Colonic mucosa (tissue), 4 donors: ENCODE data around the gene GMDS. TPM values are rescaled to one million over a fixed set of nuclear protein-coding genes. Genes with fewer than 3 reads are reported as not detected.

Source experiments
- DNase-seq: peaks from one replicate; pipeline ENCODE4 v3.0.0-alpha.2; 2020
- H3K27ac ChIP-seq: fragments of 200-600 bp; one replicate; pipeline ENCODE4 v1.8.0; 2021
- H3K27me3 ChIP-seq: fragments of 200-600 bp; one replicate; pipeline ENCODE4 v1.8.0; 2021
- H3K36me3 ChIP-seq: fragments of 200-600 bp; one replicate; pipeline ENCODE4 v1.8.0; 2021
- H3K4me1 ChIP-seq: fragments of 200-600 bp; one replicate; pipeline ENCODE4 v1.8.0; 2021; ENCODE audit warnings: mild to moderate bottlenecking
- H3K4me3 ChIP-seq: fragments of 200-600 bp; one replicate; pipeline ENCODE4 v1.8.0; 2021
- H3K9ac ChIP-seq, 2 donors: one replicate each; pipeline ENCODE4 v1.7.0; 2013; ENCODE audit warnings: control low read depth in 2 of 2, low read depth in 2 of 2, low read length in 2 of 2
- H3K9me3 ChIP-seq: fragments of 200-600 bp; one replicate; pipeline ENCODE4 v1.8.0; 2021
- intact Hi-C: fragments of 100-400 bp; cut with DNase I; formaldehyde crosslinking; loops from one replicate; pipeline ENCODE4 v1.14.1; 2022
- total RNA-seq, 2 donors: library from RNA; stranded (reverse); fragmentation: NEBNext Ultra II Directional in 1 of 2; extraction: Animal tissue kit (Norgen Biotek cat#: 25700) in 1 of 2; gene quantifications; one replicate each; pipeline ENCODE4 v1.2.1, GENCODE V29; 2021
- TF ChIP-seq, protein P1 (sequence below): fragments of 200-600 bp; IDR thresholded peaks from one replicate; pipeline ENCODE4 v1.8.0; 2022; ENCODE audit warnings: antibody characterized with exemption, mild to moderate bottlenecking
- donor health status: healthy.
- donor health status: DM: no; HTN: no; CAD: no.
- donor health status: DM: no; HTN: no; CAD: no.

The GMDS gene
- total RNA-seq, 2 donors from 2014 or later, result 247 to 272 TPM

DNA sequence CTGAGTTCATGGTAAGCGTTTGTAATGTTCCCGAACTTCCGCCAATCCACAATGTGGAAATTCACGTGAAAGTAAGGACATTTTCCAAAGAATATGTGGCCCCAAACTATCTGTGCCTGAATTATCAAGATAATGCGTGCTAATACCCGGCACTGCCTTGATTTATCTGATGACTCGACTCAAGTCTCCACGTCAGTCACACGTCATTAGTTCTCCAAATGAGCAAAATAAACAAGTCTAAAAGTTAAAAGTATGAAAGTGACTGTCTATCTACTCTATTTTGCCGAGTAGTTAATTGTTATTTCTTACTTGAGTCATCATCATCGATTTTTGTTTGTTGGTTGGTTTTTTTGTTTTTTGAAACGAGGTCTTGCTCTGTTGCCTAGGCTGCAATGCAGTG, 657.4 kb downstream of the GMDS start:
- TF ChIP-seq, protein P1, sequence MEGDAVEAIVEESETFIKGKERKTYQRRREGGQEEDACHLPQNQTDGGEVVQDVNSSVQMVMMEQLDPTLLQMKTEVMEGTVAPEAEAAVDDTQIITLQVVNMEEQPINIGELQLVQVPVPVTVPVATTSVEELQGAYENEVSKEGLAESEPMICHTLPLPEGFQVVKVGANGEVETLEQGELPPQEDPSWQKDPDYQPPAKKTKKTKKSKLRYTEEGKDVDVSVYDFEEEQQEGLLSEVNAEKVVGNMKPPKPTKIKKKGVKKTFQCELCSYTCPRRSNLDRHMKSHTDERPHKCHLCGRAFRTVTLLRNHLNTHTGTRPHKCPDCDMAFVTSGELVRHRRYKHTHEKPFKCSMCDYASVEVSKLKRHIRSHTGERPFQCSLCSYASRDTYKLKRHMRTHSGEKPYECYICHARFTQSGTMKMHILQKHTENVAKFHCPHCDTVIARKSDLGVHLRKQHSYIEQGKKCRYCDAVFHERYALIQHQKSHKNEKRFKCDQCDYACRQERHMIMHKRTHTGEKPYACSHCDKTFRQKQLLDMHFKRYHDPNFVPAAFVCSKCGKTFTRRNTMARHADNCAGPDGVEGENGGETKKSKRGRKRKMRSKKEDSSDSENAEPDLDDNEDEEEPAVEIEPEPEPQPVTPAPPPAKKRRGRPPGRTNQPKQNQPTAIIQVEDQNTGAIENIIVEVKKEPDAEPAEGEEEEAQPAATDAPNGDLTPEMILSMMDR, result no peak
- Histone ChIP-seq H3K27ac (no peak overlapping the region), H3K4me3 (no peak overlapping the region), H3K9me3 (no peaks in the 10 kb centered on the region), H3K9ac (no peak overlapping the region), H3K27me3 (no peaks in the 10 kb centered on the region), H3K4me1 (no peaks in the 10 kb centered on the region), H3K36me3 (no peaks in the 10 kb centered on the region)
- intact Hi-C loops, result no loop called here
- DNase-seq, result no peak

DNA sequence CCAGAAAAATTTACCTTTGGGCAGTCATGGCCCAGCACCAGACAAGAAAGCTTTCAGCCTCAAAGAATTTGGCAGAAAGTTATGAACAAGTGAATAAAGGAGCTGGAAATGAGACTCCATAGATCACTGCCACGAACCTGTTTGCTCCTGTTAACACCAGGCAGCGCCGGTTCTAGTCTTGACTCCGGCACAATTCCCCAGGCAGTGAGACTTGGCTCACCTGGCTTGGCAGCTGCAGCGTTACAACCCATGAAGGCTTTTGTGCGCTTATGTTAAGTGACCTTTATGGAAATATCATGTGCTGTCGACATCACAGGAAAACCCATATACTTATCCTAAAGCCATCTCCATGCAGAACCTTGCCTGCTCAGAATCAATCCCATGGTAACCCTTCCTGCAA, 657.9 kb downstream of the GMDS start:
- Histone ChIP-seq H3K4me1 (no peaks in the 10 kb centered on the region), H3K27me3 (no peaks in the 10 kb centered on the region), H3K36me3 (no peaks in the 10 kb centered on the region), H3K9ac (no peak overlapping the region), H3K9me3 (no peaks in the 10 kb centered on the region), H3K4me3 (no peak overlapping the region), H3K27ac (no peak overlapping the region)
- TF ChIP-seq, protein P1, result no peak
- no peak for DNase-seq
- intact Hi-C loops, result no loop called here

DNA sequence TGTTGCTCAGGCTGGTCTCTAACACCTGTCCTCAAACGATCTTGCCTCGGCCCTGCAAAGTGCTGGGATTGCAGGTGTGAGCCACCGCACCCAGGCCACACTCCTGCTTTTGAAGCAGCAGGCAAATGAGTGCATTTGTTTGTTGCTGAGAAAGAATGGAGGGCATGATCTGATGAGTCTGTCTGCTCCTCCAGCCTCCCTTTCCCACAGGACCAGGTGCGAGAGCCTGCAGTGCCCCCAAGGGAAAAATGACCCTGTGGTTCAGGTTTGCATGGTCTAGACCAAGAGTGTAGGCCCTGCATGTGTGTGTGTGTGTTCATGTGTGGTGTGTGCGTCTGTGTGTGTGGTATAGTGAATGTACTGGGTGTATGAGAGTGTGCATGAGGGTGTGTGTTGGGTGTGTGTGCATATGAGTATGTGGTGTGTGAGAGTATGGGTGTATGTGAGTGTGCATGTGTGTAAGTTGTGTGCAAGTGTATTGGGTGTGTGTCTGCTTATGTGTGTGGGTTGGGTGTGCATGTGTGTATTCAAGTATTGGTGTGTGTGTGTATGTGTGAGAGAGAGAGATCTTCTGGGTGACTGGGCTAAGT, 658.4 kb downstream of the GMDS start:
- no peak overlapping the region for H3K27ac ChIP-seq
- DNase-seq, result peak; percentile 9
- intact Hi-C loops, result no loop called here
- H3K27me3 ChIP-seq, result no peaks in the 10 kb centered on the region
- no peak overlapping the region for H3K9ac ChIP-seq
- H3K4me3 ChIP-seq, result no peak overlapping the region
- no peaks in the 10 kb centered on the region for H3K9me3 ChIP-seq
- no peaks in the 10 kb centered on the region for H3K36me3 ChIP-seq
- no peaks in the 10 kb centered on the region for H3K4me1 ChIP-seq
- TF ChIP-seq, protein P1, result no peak

DNA sequence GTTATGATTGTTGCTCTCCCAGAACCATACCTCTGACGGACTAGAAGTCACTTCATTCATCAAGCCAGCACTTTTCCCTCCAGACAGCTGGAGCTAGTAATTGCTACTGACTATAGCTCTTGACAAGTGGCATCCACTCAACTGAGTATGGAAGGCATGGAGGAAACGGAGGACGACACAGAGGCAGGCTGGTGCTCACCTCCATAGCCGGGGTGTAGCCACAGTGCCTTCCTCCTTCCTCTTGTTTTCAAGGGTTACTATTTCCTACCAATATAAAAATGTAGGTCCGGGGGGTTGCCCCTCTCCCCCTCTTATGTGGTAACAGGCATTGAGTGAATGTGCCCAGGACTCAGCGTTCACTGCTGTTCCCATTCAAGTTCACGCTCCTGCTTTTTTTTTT, 659.1 kb downstream of the GMDS start:
- Histone ChIP-seq H3K36me3 (no peaks in the 10 kb centered on the region), H3K27ac (no peak overlapping the region), H3K27me3 (no peaks in the 10 kb centered on the region), H3K4me3 (no peak overlapping the region), H3K9me3 (no peaks in the 10 kb centered on the region), H3K9ac (no peak overlapping the region), H3K4me1 (no peaks in the 10 kb centered on the region)
- intact Hi-C loops, result no loop called here
- peak; percentile 4 for DNase-seq
- TF ChIP-seq, protein P1, result no peak

DNA sequence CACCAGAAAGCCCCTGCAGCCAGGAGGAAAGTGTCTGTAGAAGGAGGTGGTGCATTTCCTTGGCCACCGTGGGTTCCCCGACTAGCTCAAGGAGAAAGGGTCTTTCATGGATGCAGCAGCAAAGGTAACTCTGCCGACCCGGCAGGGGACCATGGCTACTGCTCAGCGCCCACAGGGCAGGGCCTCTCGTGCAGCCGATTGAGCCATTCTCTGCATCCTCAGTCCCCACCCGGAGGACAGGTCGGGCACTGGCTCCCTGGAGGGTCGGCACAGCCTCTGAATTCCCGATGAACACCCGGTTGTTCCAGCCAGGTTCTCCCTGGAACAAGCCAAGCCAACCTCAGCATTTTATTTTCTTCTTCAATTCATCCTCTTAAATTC, 659.7 kb downstream of the GMDS start:
- Histone ChIP-seq H3K9me3 (no peaks in the 10 kb centered on the region), H3K36me3 (no peaks in the 10 kb centered on the region), H3K4me3 (no peak overlapping the region), H3K27ac (no peak overlapping the region), H3K4me1 (no peaks in the 10 kb centered on the region), H3K9ac (no peak overlapping the region), H3K27me3 (no peaks in the 10 kb centered on the region)
- TF ChIP-seq, protein P1, result no peak
- DNase-seq, result no peak
- intact Hi-C loops, result no loop called here
